Left lung (tissue), 14 donors: ENCODE data around the gene ZNF154. TPM values are rescaled to one million over a fixed set of nuclear protein-coding genes. Genes with fewer than 3 reads are reported as not detected.
A peak's percentile ranks its signal among the peaks of the same experiment; 100 is the strongest.

Experiments used
- ATAC-seq: fragments of 200-7000 bp; cut with Tn5 transposase; one replicate; pipeline ENCODE4 v1.9.1; 2020; ENCODE audit warnings: moderate library complexity
- DNase-seq, 4 donors: peaks; one replicate each; pipeline ENCODE4 v3.0.0-alpha.2; 2013 to 2020
- H3K27ac ChIP-seq, 2 donors: fragments of 200-600 bp; sonication (generic) in 1 of 2; one replicate each; pipeline versions ENCODE4 v1.5.0 to v1.8.0; 2020 to 2021
- H3K27me3 ChIP-seq, 2 donors: fragments of 200-600 bp; sonication (generic) in 1 of 2; one replicate each; pipeline versions ENCODE4 v1.5.0 to v1.8.0; 2020 to 2021
- H3K36me3 ChIP-seq, 2 donors: fragments of 200-600 bp; sonication (generic) in 1 of 2; one replicate each; pipeline versions ENCODE4 v1.5.0 to v1.8.0; 2020 to 2021
- H3K4me1 ChIP-seq, 2 donors: fragments of 200-600 bp; one replicate each; pipeline ENCODE4 v1.8.0; 2021
- H3K4me3 ChIP-seq, 2 donors: fragments of 200-600 bp; sonication (generic) in 1 of 2; one replicate each; pipeline versions ENCODE4 v1.5.0 to v1.8.0; 2020 to 2021; ENCODE audit warnings: mild to moderate bottlenecking in 1 of 2
- H3K9me3 ChIP-seq, 2 donors: fragments of 200-600 bp; sonication (generic) in 1 of 2; one replicate each; pipeline versions ENCODE4 v1.5.0 to v1.8.0; 2020 to 2021
- CTCF ChIP-seq, 2 donors: fragments of 200-600 bp; sonication (generic) in 1 of 2; IDR thresholded peaks; one replicate each; pipeline versions ENCODE4 v1.5.0 to v1.8.0; 2021; ENCODE audit warnings: antibody characterized with exemption in 2 of 2
- intact Hi-C, 2 donors: fragments of 100-400 bp; cut with DNase I; formaldehyde crosslinking; loops; one replicate each; pipeline versions ENCODE4 v1.11.2 to v1.14.2; 2022
- long read RNA-seq, 12 donors: library from polyadenylated mRNA in 2 of 12; unstranded in 2 of 12; transcript quantifications; one replicate each; pipeline ENCODE4 v2.0.0 and lab custom pipeline, GENCODE V29; 2019 to 2026
- polyA plus RNA-seq, 6 donors: library from polyadenylated mRNA; unstranded; fragments of 120-200 nt; gene quantifications; one replicate each; pipeline ENCODE4 v1.2.1, GENCODE V29; 2013; ENCODE audit not compliant: insufficient read length in 6 of 6
- total RNA-seq, 2 donors: library from RNA; stranded (reverse); fragmentation: NEBNext Ultra II Directional; extraction: Animal tissue kit (Norgen Biotek cat#: 25700); gene quantifications; one replicate each; pipeline ENCODE4 v1.2.1, GENCODE V29; 2021
- donor health status: DM: no; HTN: yes; CAD: no.
- donor health status: DM: no; HTN: no; CAD: no.

The ZNF154 gene
- total RNA-seq = 1 to 10 TPM; 7.0 to 8.3 TPM
- 10 to 100 TPM; 40.2 to 49.0 (median 43.2) TPM for polyA plus RNA-seq
- long read RNA-seq, donor 1, full-length matches to known transcripts = 1 of 17 reads
- long read RNA-seq, donor 1, partial matches to known transcripts = 11 of 17 reads
- long read RNA-seq, donor 1, other reads (novel, unspliced or antisense) = 5 of 17 reads
- long read RNA-seq, donor 2, full-length matches to known transcripts = 6 of 17 reads
- long read RNA-seq, donor 2, partial matches to known transcripts = 5 of 17 reads
- long read RNA-seq, donor 2, other reads (novel, unspliced or antisense) = 6 of 17 reads
- long read RNA-seq, donor 3, full-length matches to known transcripts = 3 of 31 reads
- long read RNA-seq, donor 3, partial matches to known transcripts = 28 of 31 reads
- long read RNA-seq, donor 3, other reads (novel, unspliced or antisense) = 0 of 31 reads
- long read RNA-seq, donor 4, partial matches to known transcripts = 2 of 3 reads
- long read RNA-seq, donor 4, other reads (novel, unspliced or antisense) = 1 of 3 reads
- long read RNA-seq, donor 5, partial matches to known transcripts = 0 of 1 reads
- long read RNA-seq, donor 5, other reads (novel, unspliced or antisense) = 0 of 1 reads
- long read RNA-seq, donor 6, partial matches to known transcripts = 9 of 9 reads
- long read RNA-seq, donor 6, other reads (novel, unspliced or antisense) = 0 of 9 reads
- long read RNA-seq, donor 7 = 0 reads
- long read RNA-seq, donor 8, full-length matches to known transcripts = 2 of 8 reads
- long read RNA-seq, donor 8, partial matches to known transcripts = 6 of 8 reads
- long read RNA-seq, donor 8, other reads (novel, unspliced or antisense) = 0 of 8 reads
- long read RNA-seq, donor 9 = 0 reads
- long read RNA-seq, donor 10, partial matches to known transcripts = 0 of 1 reads
- long read RNA-seq, donor 10, other reads (novel, unspliced or antisense) = 1 of 1 reads
- long read RNA-seq, donor 11 = 0 reads
- long read RNA-seq, donor 12, partial matches to known transcripts = 52 of 52 reads
- long read RNA-seq, donor 12, other reads (novel, unspliced or antisense) = 0 of 52 reads

GRCh38 chr19:57708641-57709361, at the start of gene ZNF154:
Gene ZNF154 (minus strand): TSS chr19:57709204. CDS start chr19:57708971, 233 bp downstream.
- peak; percentile 92 for ATAC-seq

GRCh38 chr19:57757941-57758340, 48.9 kb upstream of the ZNF154 start:
- peaks cover 3 to 94% of the 10 kb centered on the region in 2 donors for H3K36me3 ChIP-seq
- H3K4me1 ChIP-seq = no peaks in the 10 kb centered on the region
- intact Hi-C loops = no loop called here
- H3K27ac ChIP-seq = no peak overlapping the region
- ATAC-seq (no peak), DNase-seq (no peak)
- no peak overlapping the region for H3K4me3 ChIP-seq
- TF ChIP-seq CTCF (IDR thresholded peaks at IDR 0.05) = no peak
- peaks cover 0 to 48% of the 10 kb centered on the region in 2 donors for H3K9me3 ChIP-seq
- H3K27me3 ChIP-seq = no peaks in the 10 kb centered on the region

More at GRCh38 chr19:57708641-57709361, at the start of gene ZNF154:
- TF ChIP-seq CTCF (IDR thresholded peaks at IDR 0.05) = no peak
- peaks cover 0 to 8% of the 10 kb centered on the region in 2 donors for H3K27me3 ChIP-seq
- peaks cover 0 to 16% of the 10 kb centered on the region in 2 donors for H3K36me3 ChIP-seq
- intact Hi-C loops = no loop called here
- H3K4me1 ChIP-seq = peaks cover 3 to 4% of the 10 kb centered on the region in 2 donors
- peaks cover 0 to 97% of the 10 kb centered on the region in 2 donors for H3K9me3 ChIP-seq
- peak within 1 kb of the TSS; percentile 59 to 75 for H3K27ac ChIP-seq
- peak within 1 kb of the TSS; percentile 51 to 61 for H3K4me3 ChIP-seq
- peak; percentile 50 to 91 (median 86) for DNase-seq

GRCh38 chr19:57755031-57755430, 46.0 kb upstream of the ZNF154 start:
- intact Hi-C loops = no loop called here
- no peak for DNase-seq
- Histone ChIP-seq H3K36me3 (peaks cover 11 to 100% of the 10 kb centered on the region in 2 donors), H3K27ac (no peak overlapping the region), H3K4me1 (no peaks in the 10 kb centered on the region), H3K9me3 (peaks cover 0 to 77% of the 10 kb centered on the region in 2 donors), H3K4me3 (no peak overlapping the region), H3K27me3 (no peaks in the 10 kb centered on the region)
- ATAC-seq = no peak
- no peak for TF ChIP-seq CTCF (IDR thresholded peaks at IDR 0.05)

- Histone ChIP-seq H3K9me3 (peaks cover 0 to 86% of the 10 kb centered on the region in 2 donors), H3K4me1 (peaks cover 0 to 2% of the 10 kb centered on the region in 2 donors), H3K36me3 (peaks cover 11 to 100% of the 10 kb centered on the region in 2 donors), H3K27ac (no peak overlapping the region), H3K4me3 (no peak overlapping the region), H3K27me3 (no peaks in the 10 kb centered on the region)
- intact Hi-C loops = no loop called here
- no peak for DNase-seq
- no peak for TF ChIP-seq CTCF (IDR thresholded peaks at IDR 0.05)
- ATAC-seq = no peak
These were observed 45.2 kb upstream of the ZNF154 start for GRCh38 chr19:57754091-57754673.
